Transverse colon (tissue), 4 donors: ENCODE data around the gene UBE2S. TPM values are rescaled to one million over a fixed set of nuclear protein-coding genes. Genes with fewer than 3 reads are reported as not detected.
"Not testable (repeated sequence)": the region's sequence is repeated elsewhere in the genome, so short reads cannot be mapped to it uniquely, and the experiment has no call there.

Experiments
- DNase-seq: peaks from one replicate; pipeline ENCODE4 v3.0.0-alpha.2; 2019
- H3K27ac ChIP-seq, 4 donors: fragments of 200-600 bp; sonication (generic); 2 replicates each; pipeline ENCODE4 v1.5.1; 2016 to 2018; ENCODE audit warnings: inconsistent platforms in 4 of 4
- H3K27me3 ChIP-seq: fragments of 200-600 bp; sonication (generic); 2 replicates; pipeline ENCODE4 v1.5.1; 2017; ENCODE audit warnings: inconsistent platforms
- H3K36me3 ChIP-seq, 4 donors: fragments of 200-600 bp; sonication (generic); 2 replicates each; pipeline ENCODE4 v1.5.1; 2017 to 2019; ENCODE audit warnings: inconsistent platforms in 4 of 4
- H3K4me1 ChIP-seq, 4 donors: fragments of 200-600 bp; sonication (generic); 2 replicates each; pipeline ENCODE4 v1.5.1; 2017 to 2020; ENCODE audit warnings: inconsistent platforms in 4 of 4
- H3K4me3 ChIP-seq, 4 donors: fragments of 200-600 bp; sonication (generic); 1 replicate in 1 of 4; 2 replicates in 3 of 4; pipeline versions ENCODE4 v1.5.1 to v1.6.1; 2017 to 2019; ENCODE audit warnings: inconsistent platforms in 4 of 4
- H3K9me3 ChIP-seq, 2 donors: fragments of 200-600 bp; sonication (generic); 2 replicates each; pipeline ENCODE4 v1.5.1; 2017 to 2019; ENCODE audit warnings: inconsistent platforms in 2 of 2
- CTCF ChIP-seq, 5 experiments: fragments of 200-600 bp in 3 of 5; fragments of 450-650 bp in 2 of 5; sonication (generic) in 3 of 5; IDR thresholded peaks; 1 replicate in 2 of 5; 2 replicates in 3 of 5; pipeline ENCODE4 v1.5.1; 2016 to 2017; ENCODE audit warnings: antibody characterized with exemption in 5 of 5, inconsistent platforms in 3 of 5, mild to moderate bottlenecking in 2 of 5, moderate library complexity in 1 of 5
- EP300 ChIP-seq: sonication (generic); formaldehyde crosslinking; IDR thresholded peaks from one replicate; pipeline ENCODE4 v1.6.1; 2017; ENCODE audit warnings: antibody characterized with exemption, low read depth
- POLR2A ChIP-seq: fragments of 450-650 bp; IDR thresholded peaks from one replicate; pipeline ENCODE4 v1.6.1; 2016; ENCODE audit warnings: antibody characterized with exemption, mild to moderate bottlenecking, moderate library complexity
- POLR2AphosphoS5 ChIP-seq, 3 donors: sonication (generic); formaldehyde crosslinking; IDR thresholded peaks; one replicate each; pipeline ENCODE4 v1.6.1; 2016; ENCODE audit warnings: antibody characterized with exemption in 3 of 3
- WGBS, 2 donors: methylation state at CpG; one replicate each; pipeline ENCODE4 v1.1.5; 2018; ENCODE audit warnings: low coverage in 1 of 2; 5-methylcytosine and 5-hydroxymethylcytosine counted together
- in situ Hi-C, 4 donors: fragments of 200-750 bp; cut with MboI; loops; one replicate each; pipeline versions ENCODE4 v1.15.0 to v1.15.1; 2017; ENCODE audit warnings: low sequenced_read_pairs in 3 of 4, low pct_ligation_motif_present in 1 of 4, low pct_unique_long_range_greater_than_20kb in 1 of 4
- intact Hi-C: fragments of 100-400 bp; cut with DNase I; formaldehyde crosslinking; loops from one replicate; pipeline ENCODE4 v1.15.1; 2023; ENCODE audit warnings: low total_unique reads
- total RNA-seq, 4 donors: library from RNA; depleted of rRNA; stranded (reverse); fragments of >200 nt; gene quantifications; one replicate each; pipeline ENCODE4 v1.1.0, GENCODE V29; 2016

Gene UBE2S
- total RNA-seq, 4 donors from 2014 or later, result 12.4 to 40.8 (median 18.1) TPM

GRCh38 chr19:55426042-55426441 lies 18.5 kb upstream of the UBE2S start:
- Histone ChIP-seq H3K4me1 (no peaks in the 10 kb centered on the region), H3K36me3 (no peaks in the 10 kb centered on the region), H3K27ac (no peak overlapping the region), H3K27me3 (peaks cover 46% of the 10 kb centered on the region), H3K9me3 (no peaks in the 10 kb centered on the region), H3K4me3 (no peak overlapping the region)
- no peak for DNase-seq
- no peak for TF ChIP-seq EP300
- no peak for TF ChIP-seq POLR2A
- TF ChIP-seq POLR2AphosphoS5 (IDR thresholded peaks at IDR 0.05), result no peak
- TF ChIP-seq CTCF (IDR thresholded peaks at IDR 0.05), result no peak
- in situ Hi-C loops (loop anchor here in 2 of 4 donors (10.0 kb wide), 1 partner anchor 281 kb away; the partner anchor contains the start of gene TNNT1 (in 2 of the 2)), intact Hi-C loops (no loop called here)
- 29 to 64% methylated on average over 2 of the region's 2 CpGs for WGBS, 2 donors

GRCh38 chr19:55424518-55424917 lies 16.9 kb upstream of the UBE2S start:
- in situ Hi-C loops, result loop anchor here in 3 of 4 donors (10.0 to 25.0 kb wide), 2 partner anchors 137 to 280 kb away; partner anchors contain the start of genes BRSK1 (in 2 of the 3), HSPBP1 (in 2 of the 3) and TNNT1 (in 2 of the 3)
- Histone ChIP-seq H3K36me3 (no peaks in the 10 kb centered on the region), H3K4me3 (no peak overlapping the region), H3K27ac (no peak overlapping the region), H3K9me3 (no peaks in the 10 kb centered on the region), H3K4me1 (no peaks in the 10 kb centered on the region), H3K27me3 (peaks cover 39% of the 10 kb centered on the region)
- DNase-seq, result no peak
- intact Hi-C loops, result no loop called here
- WGBS, 2 donors, result 81 to 100% methylated on average over 1 to 3 of the region's 3 CpGs
- TF ChIP-seq EP300, result no peak
- no peak for TF ChIP-seq POLR2A
- no peak for TF ChIP-seq POLR2AphosphoS5 (IDR thresholded peaks at IDR 0.05)

- intact Hi-C loops (no loop called here), in situ Hi-C loops (loop anchor here in 3 of 4 donors (10.0 to 25.0 kb wide), 2 partner anchors 136 to 279 kb away; partner anchors contain the start of genes BRSK1 (in 2 of the 3), HSPBP1 (in 2 of the 3) and TNNT1 (in 2 of the 3))
- TF ChIP-seq POLR2AphosphoS5 (IDR thresholded peaks at IDR 0.05), result no peak
- no peak for TF ChIP-seq POLR2A
- TF ChIP-seq EP300, result no peak
- TF ChIP-seq CTCF (IDR thresholded peaks at IDR 0.05), result no peak
- no peaks in the 10 kb centered on the region for H3K9me3 ChIP-seq
- no peaks in the 10 kb centered on the region for H3K36me3 ChIP-seq
- no peak overlapping the region for H3K27ac ChIP-seq
- no peak for DNase-seq
- 66 to 69% methylated on average over 12 to 13 of the region's 13 CpGs for WGBS, 2 donors
- H3K4me1 ChIP-seq, result no peaks in the 10 kb centered on the region
- H3K27me3 ChIP-seq, result peaks cover 38% of the 10 kb centered on the region
- H3K4me3 ChIP-seq, result no peak overlapping the region
Observed at GRCh38 chr19:55423225-55424005, 15.8 kb upstream of the UBE2S start.

- H3K4me1 ChIP-seq, H3K4me3 ChIP-seq, H3K36me3 ChIP-seq, DNase-seq, H3K27ac ChIP-seq, H3K9me3 ChIP-seq, intact Hi-C loops: not testable (repeated sequence)
- WGBS, 2 donors, result 65 to 66% methylated on average over 4 of the region's 4 CpGs
- H3K27me3 ChIP-seq, result peaks cover 26% of the 10 kb centered on the region
- in situ Hi-C loops, result loop anchor here in 3 of 4 donors (10.0 to 25.0 kb wide), 2 partner anchors 134 to 276 kb away; partner anchors contain the start of genes BRSK1 (in 2 of the 3), HSPBP1 (in 2 of the 3) and TNNT1 (in 2 of the 3)
Observed at GRCh38 chr19:55421281-55421680, 13.7 kb upstream of the UBE2S start.

- in situ Hi-C loops, result loop anchor here in 3 of 4 donors (10.0 to 25.0 kb wide), 4 partner anchors 125 to 285 kb away; partner anchors contain the start of genes BRSK1 (in 2 of the 3), HSPBP1 (in 2 of the 3) and TNNT1 (in 2 of the 3)
- no peak overlapping the region for H3K4me3 ChIP-seq
- H3K27me3 ChIP-seq, result peaks cover 21% of the 10 kb centered on the region
- no peak for DNase-seq
- H3K4me1 ChIP-seq, result no peaks in the 10 kb centered on the region
- no peak overlapping the region for H3K27ac ChIP-seq
- no peaks in the 10 kb centered on the region for H3K9me3 ChIP-seq
- no peaks in the 10 kb centered on the region for H3K36me3 ChIP-seq
- intact Hi-C loops, result no loop called here
- 56% methylated on average over 5 of the region's 5 CpGs; no CpG with 5 or more reads in 1 of the 2 donors for WGBS, 2 donors
- TF ChIP-seq POLR2AphosphoS5 (IDR thresholded peaks at IDR 0.05) (no peak), POLR2A (no peak), EP300 (no peak), CTCF (IDR thresholded peaks at IDR 0.05) (no peak)
Observed at GRCh38 chr19:55419624-55420236, 12.1 kb upstream of the UBE2S start.
